ENCODE results near the gene PRM1.

PRM1 gene

DNA sequence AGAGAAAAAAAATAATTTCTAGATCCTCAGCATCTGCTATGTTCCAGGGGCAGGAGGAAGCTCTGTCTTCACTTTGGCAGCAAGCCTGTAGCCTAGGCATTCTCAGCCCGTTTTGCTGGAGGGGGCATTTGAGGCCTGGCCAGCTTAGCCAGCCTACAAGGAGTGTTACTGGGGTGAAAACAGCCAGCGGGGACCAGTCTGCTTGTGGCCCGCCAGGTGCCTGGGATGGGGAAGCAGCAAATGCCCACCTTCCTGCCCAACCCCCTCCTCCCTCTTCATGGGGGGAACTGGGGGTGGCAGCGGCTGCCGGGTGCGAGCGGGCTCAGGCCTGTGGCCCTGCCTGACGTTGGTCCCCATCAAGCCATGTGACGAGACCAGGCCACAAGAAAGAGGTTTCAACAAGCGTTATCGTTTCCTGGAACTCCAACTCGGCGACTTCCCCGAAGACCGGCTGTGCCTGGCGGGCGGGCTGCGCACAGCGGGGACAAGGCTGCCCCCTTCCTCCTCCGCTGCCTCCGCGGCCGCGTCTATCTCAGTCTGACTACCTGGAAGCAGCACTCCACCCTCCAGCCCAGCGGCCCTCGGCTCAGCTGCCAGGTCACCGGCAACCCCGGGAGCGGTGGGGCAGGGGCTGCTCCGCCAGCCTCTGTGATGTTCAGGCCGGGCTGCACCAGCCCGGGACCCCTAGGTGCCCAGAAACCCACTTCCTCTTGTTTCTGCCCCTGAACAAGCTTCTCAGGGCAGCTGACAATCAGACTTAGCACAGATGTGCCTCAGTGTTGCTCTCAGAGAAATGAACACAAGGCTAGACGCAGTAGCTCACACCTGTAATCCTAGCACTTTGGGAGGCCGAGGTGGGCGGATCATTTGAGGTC lies 48.0 kb downstream of the PRM1 start:
- no peak for DNase-seq

- DNase-seq = no peak
These were observed 48.8 kb downstream of the PRM1 start for GRCh38 chr16:11232302-11232851.

- DNase-seq = no peak
These were observed 49.7 kb downstream of the PRM1 start for GRCh38 chr16:11231367-11231970.
